CD4-positive, alpha-beta T cell treated with Interleukin-1 beta for 1 hour (primary cell): ENCODE results near the gene HSDL1.
A peak's percentile ranks its signal among the peaks of the same experiment; 100 is the strongest.

Experiments used
- DNase-seq, 2 donors: peaks; one replicate each; pipeline ENCODE4 v3.0.0-alpha.2; 2020 to 2022

Gene HSDL1

GRCh38 chr16:84105301-84105815 is 39.6 kb downstream of the HSDL1 start:
- DNase-seq: no peak

- no peak for DNase-seq
These were observed 40.7 kb downstream of the HSDL1 start for GRCh38 chr16:84104231-84104630.

- no peak for DNase-seq
These were observed 41.3 kb downstream of the HSDL1 start for GRCh38 chr16:84103678-84104077.

- no peak for DNase-seq
These were observed 46.0 kb downstream of the HSDL1 start for GRCh38 chr16:84098939-84099338.

- DNase-seq: no peak
These were observed 48.5 kb downstream of the HSDL1 start for GRCh38 chr16:84096447-84097005.

DNA sequence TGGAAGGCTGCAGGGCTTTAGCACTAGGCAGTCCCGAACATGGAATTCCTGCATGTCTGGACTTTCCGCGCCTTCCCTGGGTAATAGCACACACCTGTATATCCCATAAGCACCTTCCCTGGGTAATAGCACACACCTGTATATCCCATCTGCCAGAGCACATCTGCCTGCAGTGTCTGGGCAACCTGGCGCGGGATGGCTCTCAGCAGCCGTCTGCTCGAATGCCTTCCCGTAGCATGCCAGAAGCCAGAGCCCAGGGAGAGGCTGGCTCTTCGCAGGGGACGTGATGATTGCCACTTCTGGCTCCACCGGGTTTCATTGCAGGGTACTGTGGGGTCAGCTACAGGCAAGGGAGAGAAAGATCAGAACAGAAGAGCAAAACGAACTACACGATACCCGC is 49.5 kb downstream of the HSDL1 start:
- DNase-seq: no peak

- no peak for DNase-seq
These were observed 51.1 kb downstream of the HSDL1 start for GRCh38 chr16:84093879-84094270.

- no peak for DNase-seq
These were observed 51.7 kb downstream of the HSDL1 start for GRCh38 chr16:84093120-84093878.

DNA sequence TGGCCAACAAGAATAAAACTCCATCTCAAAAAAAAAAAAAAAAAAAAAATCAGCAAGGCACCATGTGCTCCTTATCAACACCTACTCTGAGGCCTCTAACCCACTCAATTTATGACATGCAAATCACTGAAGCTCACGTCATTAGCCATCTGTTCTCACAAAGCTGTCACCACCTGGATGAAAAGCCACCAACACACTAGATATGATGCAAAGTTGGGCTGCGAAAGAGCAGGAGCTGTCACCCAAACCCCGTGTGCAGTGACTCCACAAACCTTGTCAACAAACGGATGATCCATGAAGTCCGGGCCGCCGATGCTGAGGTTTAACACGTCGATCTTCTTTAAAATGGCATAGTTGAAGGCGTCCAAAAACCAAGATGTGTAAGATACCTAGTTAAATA is 53.5 kb downstream of the HSDL1 start:
- no peak for DNase-seq

- DNase-seq: no peak
These were observed 54.8 kb downstream of the HSDL1 start for GRCh38 chr16:84090211-84090610.

DNA sequence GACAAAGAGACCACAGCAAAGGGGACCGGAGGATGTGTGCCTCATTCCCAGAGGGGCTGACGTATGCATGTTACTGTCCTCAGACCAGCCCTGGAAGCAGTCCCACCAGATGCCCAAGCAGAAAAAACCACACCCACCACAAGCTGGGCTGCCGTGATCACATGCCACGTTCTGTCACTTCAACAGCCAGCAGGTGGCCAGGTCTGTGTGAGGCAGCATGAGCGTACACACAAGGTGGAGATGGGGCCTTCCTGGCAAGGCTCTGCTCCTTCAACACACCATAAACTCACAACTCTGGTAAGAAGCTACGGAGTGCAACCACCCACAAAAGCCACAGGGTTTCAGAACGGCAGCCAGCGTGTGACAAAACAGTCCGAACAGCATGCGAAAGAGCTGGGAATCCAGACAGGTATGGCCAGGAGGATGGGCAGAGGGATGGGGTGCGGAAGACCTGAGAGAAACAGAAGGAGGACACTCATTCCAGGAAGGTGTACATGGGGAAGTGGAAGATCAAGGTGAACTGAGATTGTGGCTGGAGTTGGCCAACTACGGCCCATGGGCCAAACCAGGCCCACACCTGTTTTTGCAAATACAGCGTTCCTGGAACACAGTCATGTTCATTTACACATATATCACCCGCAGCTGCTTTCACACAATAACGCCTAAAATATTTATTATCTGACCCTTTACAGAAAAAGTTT is 56.1 kb downstream of the HSDL1 start:
- peak; percentile 34 to 58 for DNase-seq

GRCh38 chr16:84087466-84088151 is 57.4 kb downstream of the HSDL1 start:
- DNase-seq: no peak

DNA sequence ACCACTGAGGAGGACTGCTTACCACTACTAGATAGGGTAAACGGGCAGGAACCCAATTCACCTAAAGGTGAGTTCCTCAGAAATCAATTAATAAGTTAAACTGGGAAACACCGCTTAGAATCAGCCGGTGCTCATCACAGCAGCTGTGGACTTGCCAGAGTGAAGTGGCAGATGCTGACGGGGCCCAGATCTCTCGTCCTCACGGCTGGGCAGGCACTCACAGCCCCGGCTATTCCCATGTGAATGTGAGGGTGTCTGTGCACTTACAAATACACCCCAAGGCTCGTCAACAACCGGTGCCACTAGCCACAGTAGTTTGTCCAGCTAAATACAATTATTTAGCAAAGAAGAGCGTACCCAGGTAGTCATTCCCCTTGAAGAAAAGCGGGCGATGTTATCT is 58.0 kb downstream of the HSDL1 start:
- no peak for DNase-seq

GRCh38 chr16:84086341-84086740 is 58.6 kb downstream of the HSDL1 start:
- no peak for DNase-seq

DNA sequence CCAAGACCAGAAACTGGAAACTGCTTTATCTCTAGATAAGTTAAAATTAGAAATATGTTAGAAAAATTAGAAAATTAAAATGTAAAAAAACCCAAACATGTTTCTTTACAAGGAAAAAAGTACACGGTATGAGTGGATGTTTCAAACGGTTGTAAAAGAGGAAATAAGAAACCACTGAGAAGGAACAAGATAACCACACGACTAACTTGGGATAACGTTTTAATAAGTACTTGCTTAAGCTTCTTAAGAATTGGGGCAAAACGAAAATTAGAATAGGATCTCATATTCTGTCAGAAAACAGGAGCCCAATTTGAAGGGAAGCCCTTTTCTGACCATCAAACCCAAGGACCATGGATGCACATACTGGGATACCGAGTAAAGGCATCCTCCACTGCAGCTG is 59.2 kb downstream of the HSDL1 start:
- DNase-seq: no peak

GRCh38 chr16:84085271-84085667 is 59.7 kb downstream of the HSDL1 start:
- no peak for DNase-seq

DNA sequence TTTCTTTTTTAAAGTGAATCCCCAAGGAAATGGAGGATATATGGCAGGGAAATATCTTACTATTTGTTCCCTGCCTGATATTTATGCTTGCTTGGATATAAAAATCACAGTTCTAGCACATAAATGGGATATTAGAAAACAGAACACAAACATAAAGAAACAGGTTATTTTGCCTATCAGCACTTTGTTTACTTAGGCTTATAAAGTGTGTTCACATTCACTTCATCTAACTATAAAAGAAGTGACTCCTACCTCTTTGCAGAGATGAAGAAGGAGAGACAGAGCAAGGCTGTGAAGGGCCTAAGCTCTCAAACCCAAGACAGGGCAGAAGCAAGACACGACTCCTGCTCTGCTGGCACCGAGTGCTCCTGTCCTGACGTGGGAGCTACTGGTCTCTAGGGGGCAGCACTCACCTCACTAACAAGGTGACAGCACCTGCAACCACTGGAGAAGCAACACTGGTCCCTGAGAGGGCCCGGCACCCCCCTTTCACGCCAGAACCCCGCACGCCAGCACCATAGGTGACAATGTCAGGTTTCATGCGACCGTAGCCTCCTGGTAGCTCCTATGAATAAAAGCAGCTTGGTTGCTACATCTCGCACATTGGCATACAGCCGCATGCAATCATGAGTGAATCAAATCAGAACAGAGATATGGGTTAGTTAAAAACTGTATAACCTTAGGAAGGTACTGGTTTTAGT is 60.3 kb downstream of the HSDL1 start:
- peak; percentile 71 to 74 for DNase-seq

- peak in 1 of 2 donors; percentile 17 for DNase-seq
These were observed 62.0 kb downstream of the HSDL1 start for GRCh38 chr16:84082835-84083569.

- DNase-seq: no peak
These were observed 62.9 kb downstream of the HSDL1 start for GRCh38 chr16:84082110-84082509.

- DNase-seq: no peak
These were observed 63.5 kb downstream of the HSDL1 start for GRCh38 chr16:84081446-84081989.

- no peak for DNase-seq
These were observed 64.2 kb downstream of the HSDL1 start for GRCh38 chr16:84080813-84081212.

- DNase-seq: no peak
These were observed 64.6 kb downstream of the HSDL1 start for GRCh38 chr16:84080378-84080777.
